ENCODE results near the gene NANOGP8.

Gene NANOGP8

DNA sequence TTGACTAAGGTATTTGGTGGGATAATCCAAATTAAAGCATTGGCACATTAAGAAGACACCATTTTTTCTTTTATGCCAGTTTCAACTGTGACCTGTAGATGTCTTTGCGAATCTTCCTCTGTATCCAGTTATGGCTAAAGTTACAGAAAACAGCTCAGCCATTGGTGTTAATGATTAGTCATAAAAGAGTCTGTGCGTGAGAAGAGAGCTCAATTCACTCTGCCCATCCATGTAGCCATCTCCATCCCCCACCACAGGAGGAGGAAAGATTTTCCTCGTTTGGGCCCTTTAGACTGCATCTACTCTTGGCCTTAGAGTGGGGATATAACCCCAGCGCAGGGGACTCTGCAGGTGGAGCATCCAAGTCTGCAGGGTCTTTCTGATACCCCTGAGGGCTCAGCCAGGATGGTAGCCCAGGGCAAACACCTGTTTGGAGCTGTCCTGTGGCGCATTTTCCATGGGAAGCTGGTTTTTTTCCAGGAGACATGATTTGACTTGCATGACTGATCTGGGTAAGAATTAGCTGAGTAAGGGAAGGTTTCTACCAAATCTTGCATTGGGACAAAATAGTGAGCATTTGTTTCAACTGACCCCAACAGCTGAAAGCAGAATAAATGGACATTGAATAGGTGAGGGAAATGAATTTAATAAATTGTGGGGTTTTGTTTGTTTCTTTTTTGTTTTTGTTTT lies 29.5 kb downstream of the NANOGP8 start:
- no peak for DNase-seq

GRCh38 chr15:35054380-35054779 lies 30.7 kb downstream of the NANOGP8 start:
- DNase-seq: no peak

DNA sequence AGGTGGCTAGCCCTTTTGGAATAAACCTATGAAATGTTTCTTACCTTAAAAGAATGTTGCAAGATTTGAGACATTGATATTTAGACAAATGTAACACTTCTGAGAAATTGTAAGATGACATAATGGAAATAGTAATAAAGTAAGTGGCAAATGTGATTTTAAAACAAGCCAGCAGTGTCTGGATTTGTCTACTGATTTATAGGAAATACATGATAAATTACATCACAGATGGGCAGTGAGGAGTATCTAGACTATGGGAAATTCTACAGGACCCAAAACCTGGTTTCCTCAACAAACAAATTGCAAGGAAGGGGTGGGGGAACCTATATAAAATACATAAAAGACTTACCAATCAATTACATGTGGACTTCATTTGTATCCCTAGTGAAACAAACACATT lies 37.1 kb downstream of the NANOGP8 start:
- no peak for DNase-seq

- no peak for DNase-seq
Measured at GRCh38 chr15:35047528-35047927, 37.6 kb downstream of the NANOGP8 start.

GRCh38 chr15:35043373-35044095 lies 41.6 kb downstream of the NANOGP8 start:
- DNase-seq: no peak

DNA sequence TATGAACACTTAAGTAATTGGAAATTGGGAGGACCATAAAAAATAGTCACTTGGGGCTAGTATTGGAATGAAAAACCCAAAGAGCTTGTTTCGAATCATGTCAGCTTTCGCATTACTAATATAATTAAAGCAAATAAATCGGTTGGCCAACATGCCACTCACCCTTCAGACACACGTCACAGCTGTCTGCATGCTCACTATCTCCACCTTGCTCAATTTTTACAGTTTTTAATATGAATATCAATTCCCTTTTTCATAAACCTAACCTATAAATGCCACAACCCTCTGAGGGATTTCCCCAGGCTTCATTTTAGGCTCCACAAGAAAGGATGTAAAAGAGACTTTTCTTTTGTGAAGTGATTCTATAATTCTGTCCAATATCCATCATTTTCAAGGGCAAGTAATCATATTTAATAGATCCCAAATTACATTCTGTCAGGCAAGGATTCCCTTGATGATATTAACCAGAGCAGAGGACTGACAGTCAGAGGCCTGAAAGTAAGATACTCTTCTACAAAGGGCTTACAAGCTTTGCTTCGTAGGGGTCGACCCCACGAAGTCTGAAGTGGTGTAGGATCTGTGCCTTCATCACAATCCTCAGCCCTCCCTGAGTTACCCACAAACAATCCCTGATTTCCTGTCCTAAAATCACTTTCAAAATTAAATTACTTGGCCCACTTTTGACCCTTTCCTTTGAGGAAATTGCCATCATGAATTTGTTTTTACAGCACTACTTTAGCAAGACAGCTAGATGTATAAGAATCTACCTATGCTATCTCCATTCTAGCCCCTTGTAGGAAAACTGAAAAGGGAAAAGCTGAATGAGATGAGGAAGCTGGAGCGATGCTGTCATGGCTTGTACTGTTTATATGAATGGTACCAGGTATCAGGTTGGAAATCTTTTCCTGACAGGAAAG lies 44.5 kb downstream of the NANOGP8 start:
- DNase-seq: no peak

- DNase-seq: no peak
Measured at GRCh38 chr15:35038626-35039451, 46.3 kb downstream of the NANOGP8 start.

Data from NCI-H1092 (cell line).